IPS DF 19.7 (cell line): Measurements from ENCODE around the gene FAM47E.
"Not testable (repeated sequence)": the region's sequence is repeated elsewhere in the genome, so short reads cannot be mapped to it uniquely, and the experiment has no call there.

Source experiments
- DNase-seq: peaks from one replicate; pipeline ENCODE4 v3.0.0-alpha.2; 2013; ENCODE audit warnings: low read depth, low spot score

Gene FAM47E

GRCh38 chr4:76270244-76271175 lies 19.0 kb downstream of the FAM47E start:
- no peak for DNase-seq

GRCh38 chr4:76271248-76271647 lies 19.7 kb downstream of the FAM47E start:
- no peak for DNase-seq

- no peak for DNase-seq
Measured at GRCh38 chr4:76272073-76272472, 20.6 kb downstream of the FAM47E start.

GRCh38 chr4:76272582-76272981 lies 21.1 kb downstream of the FAM47E start:
- DNase-seq: no peak

- DNase-seq: no peak
Measured at GRCh38 chr4:76272999-76273398, 21.5 kb downstream of the FAM47E start.

- DNase-seq: no peak
Measured at GRCh38 chr4:76275486-76276124, 24.1 kb downstream of the FAM47E start.

GRCh38 chr4:76276813-76277212 lies 25.3 kb downstream of the FAM47E start:
- no peak for DNase-seq

GRCh38 chr4:76277667-76278066 lies 26.1 kb downstream of the FAM47E start:
- no peak for DNase-seq

GRCh38 chr4:76278583-76278982 lies 27.1 kb downstream of the FAM47E start:
- no peak for DNase-seq

GRCh38 chr4:76279462-76279861 lies 27.9 kb downstream of the FAM47E start:
- DNase-seq: no peak

- DNase-seq: no peak
Measured at GRCh38 chr4:76280488-76281441, 29.2 kb downstream of the FAM47E start.

GRCh38 chr4:76281594-76281993 lies 30.1 kb downstream of the FAM47E start:
- not testable (repeated sequence) for DNase-seq

- no peak for DNase-seq
Measured at GRCh38 chr4:76282941-76283689, 31.6 kb downstream of the FAM47E start.

- DNase-seq: no peak
Measured at GRCh38 chr4:76283900-76284299, 32.4 kb downstream of the FAM47E start.

GRCh38 chr4:76287811-76288210 lies 36.3 kb downstream of the FAM47E start:
- not testable (repeated sequence) for DNase-seq

GRCh38 chr4:76292730-76293129 lies 41.2 kb downstream of the FAM47E start:
- DNase-seq: no peak

GRCh38 chr4:76293772-76294171 lies 42.3 kb downstream of the FAM47E start:
- no peak for DNase-seq

GRCh38 chr4:76296286-76296820 lies 44.8 kb downstream of the FAM47E start:
- no peak for DNase-seq

- no peak for DNase-seq
Measured at GRCh38 chr4:76298227-76298626, 46.7 kb downstream of the FAM47E start.

GRCh38 chr4:76300012-76300411 lies 48.5 kb downstream of the FAM47E start:
- DNase-seq: no peak
